ENCODE data around the gene KIF16B.

- TF ChIP-seq CTCF (conservative IDR thresholded peaks at IDR 0.05 in 1 of 2, IDR thresholded peaks at IDR 0.05 in 1 of 2; ENCODE audit: extremely low read depth in 1 of 2, insufficient read depth in 1 of 2, low read depth in 1 of 2, low read length in 2 of 2) (no peak), EZH2 (IDR thresholded peaks at IDR 0.05; ENCODE audit: borderline replicate concordance, low read length) (no peak)
Observed at GRCh38 chr20:16445482-16445881, 127.8 kb downstream of the KIF16B start.

Data from mammary epithelial cell (primary cell).